ENCODE measurements around the gene PACS2. TPM values are rescaled to one million over a fixed set of nuclear protein-coding genes. Genes with fewer than 3 reads are reported as not detected.

The PACS2 gene
- total RNA-seq, 1 donor from 2014 or later, result 60.0 TPM

DNA sequence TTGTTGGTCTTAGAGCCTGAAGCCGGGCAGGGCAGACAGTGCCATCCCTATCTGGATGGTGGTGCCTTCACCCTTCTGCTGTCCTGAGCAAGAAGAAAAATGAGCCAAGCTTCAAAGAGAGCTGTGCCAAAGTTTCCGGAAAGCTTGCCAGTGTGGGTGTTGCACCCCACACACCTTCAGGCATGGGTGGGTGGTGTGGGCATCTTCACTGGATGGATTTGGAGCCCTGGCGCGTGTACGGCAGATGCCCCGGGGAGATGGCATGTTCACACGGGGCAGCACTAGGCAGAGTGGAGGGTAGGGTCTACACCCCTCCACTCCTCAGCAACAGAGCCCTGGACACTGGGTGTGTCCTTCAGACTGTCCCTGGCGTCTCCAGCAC is 33.0 kb downstream of the PACS2 start:
- Histone ChIP-seq H3K36me3 (ENCODE audit: control insufficient read depth in 3 of 3, insufficient read depth in 3 of 3, low read length in 3 of 3) (peaks cover 0 to 5% (median 2%) of the 10 kb centered on the region in 3 donors), H3K4me3 (ENCODE audit: low read length in 3 of 3) (no peak overlapping the region), H3K9ac (ENCODE audit: low read depth in 1 of 3, low read length in 3 of 3) (no peak overlapping the region), H3K4me1 (ENCODE audit: control insufficient read depth in 3 of 3, insufficient read depth in 3 of 3, low read length in 3 of 3) (peaks cover 10 to 34% (median 23%) of the 10 kb centered on the region in 3 donors), H3K27me3 (ENCODE audit: control insufficient read depth in 3 of 3, insufficient read depth in 3 of 3, low read length in 3 of 3) (no peaks in the 10 kb centered on the region), H3K27ac (ENCODE audit: low read depth, low read length) (no peak overlapping the region), H3K9me3 (ENCODE audit: control insufficient read depth in 3 of 3, low read length in 3 of 3) (peaks cover 0 to 2% (median 0%) of the 10 kb centered on the region in 3 donors)

DNA sequence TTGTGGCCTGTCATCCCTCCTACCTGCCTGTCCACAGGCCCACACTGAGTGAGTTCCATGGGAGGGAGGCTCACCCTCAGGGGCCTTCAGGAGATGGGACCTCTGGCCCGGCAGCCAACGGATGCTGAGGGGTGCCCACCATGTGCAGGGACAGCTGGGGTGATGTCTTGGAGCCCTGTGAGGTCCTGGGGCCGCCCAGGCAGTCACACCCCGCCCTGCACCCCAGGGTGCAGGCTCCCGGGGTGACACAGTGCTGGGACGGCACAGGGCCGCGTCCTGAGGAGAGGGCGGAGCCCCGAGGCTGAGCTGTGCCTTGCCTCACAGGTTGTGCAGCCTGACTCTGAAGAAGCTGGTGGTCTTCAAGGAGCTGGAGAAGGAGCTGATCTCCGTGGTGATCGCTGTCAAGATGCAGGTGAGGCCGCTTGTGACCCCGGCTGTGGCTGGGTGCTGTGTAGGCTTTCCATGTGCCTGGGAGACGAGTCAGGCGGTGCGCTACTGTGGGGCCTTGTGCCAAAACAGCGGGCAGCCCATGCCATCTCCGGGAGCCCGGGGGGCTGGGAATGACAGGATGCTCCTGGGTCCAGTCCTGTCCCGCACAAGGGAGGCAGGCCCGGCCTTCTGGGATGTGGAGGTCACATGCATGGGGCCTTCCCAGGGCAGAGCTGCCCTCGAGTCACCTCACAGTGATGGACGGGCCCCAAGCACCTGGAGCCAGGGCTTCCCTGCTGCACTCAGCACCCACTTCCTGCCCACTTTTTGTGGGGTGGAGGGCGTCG is 33.8 kb downstream of the PACS2 start:
- Histone ChIP-seq H3K9ac (ENCODE audit: low read depth in 1 of 3, low read length in 3 of 3) (no peak overlapping the region), H3K36me3 (ENCODE audit: control insufficient read depth in 3 of 3, insufficient read depth in 3 of 3, low read length in 3 of 3) (peaks cover 0 to 5% (median 2%) of the 10 kb centered on the region in 3 donors), H3K4me1 (ENCODE audit: control insufficient read depth in 3 of 3, insufficient read depth in 3 of 3, low read length in 3 of 3) (peaks cover 5 to 27% (median 17%) of the 10 kb centered on the region in 3 donors), H3K9me3 (ENCODE audit: control insufficient read depth in 3 of 3, low read length in 3 of 3) (peaks cover 0 to 2% (median 0%) of the 10 kb centered on the region in 3 donors), H3K4me3 (ENCODE audit: low read length in 3 of 3) (no peak overlapping the region), H3K27me3 (ENCODE audit: control insufficient read depth in 3 of 3, insufficient read depth in 3 of 3, low read length in 3 of 3) (no peaks in the 10 kb centered on the region), H3K27ac (ENCODE audit: low read depth, low read length) (no peak overlapping the region)

DNA sequence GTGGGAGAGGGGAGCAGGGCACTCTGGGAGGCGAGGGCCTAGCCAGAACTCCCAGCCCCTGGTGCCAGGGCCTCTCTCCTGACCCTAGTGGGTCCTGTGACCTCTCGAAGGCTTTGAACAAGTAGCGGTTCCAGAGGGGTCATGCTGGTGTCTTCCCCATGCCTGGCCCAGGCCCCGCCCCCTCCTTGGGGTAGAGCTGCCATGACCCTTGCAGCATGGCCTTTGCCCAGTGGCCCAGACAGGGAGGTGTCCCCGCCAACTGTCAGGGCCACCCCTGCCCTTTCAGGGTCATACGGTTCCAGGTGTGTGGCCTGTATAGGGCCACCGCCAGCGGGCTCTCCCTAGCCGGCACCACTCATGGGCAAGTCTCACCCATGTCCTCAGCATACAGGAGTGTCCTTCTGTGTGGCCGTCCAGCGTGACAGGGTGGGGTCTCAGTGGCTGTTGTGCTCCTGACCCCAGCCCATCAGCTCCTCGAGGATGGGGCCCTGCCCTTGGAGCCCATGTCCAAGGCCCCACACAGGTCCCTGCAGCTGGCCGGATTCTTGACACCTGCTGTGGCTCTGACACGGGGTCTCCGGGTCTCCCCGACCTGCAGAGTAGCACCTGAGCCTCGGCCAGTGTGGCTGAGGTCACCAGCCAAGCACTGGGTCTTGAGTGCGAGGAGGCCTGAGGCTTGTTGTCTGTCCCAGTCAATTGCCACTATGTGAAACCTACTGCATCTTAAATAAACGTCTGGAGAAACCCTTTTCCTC is 34.6 kb downstream of the PACS2 start:
- Histone ChIP-seq H3K9me3 (ENCODE audit: control insufficient read depth in 3 of 3, low read length in 3 of 3) (peaks cover 0 to 2% (median 0%) of the 10 kb centered on the region in 3 donors), H3K27me3 (ENCODE audit: control insufficient read depth in 3 of 3, insufficient read depth in 3 of 3, low read length in 3 of 3) (no peaks in the 10 kb centered on the region), H3K36me3 (ENCODE audit: control insufficient read depth in 3 of 3, insufficient read depth in 3 of 3, low read length in 3 of 3) (peaks cover 0 to 5% (median 2%) of the 10 kb centered on the region in 3 donors), H3K4me1 (ENCODE audit: control insufficient read depth in 3 of 3, insufficient read depth in 3 of 3, low read length in 3 of 3) (peaks cover 5 to 27% (median 17%) of the 10 kb centered on the region in 3 donors), H3K9ac (ENCODE audit: low read depth in 1 of 3, low read length in 3 of 3) (no peak overlapping the region), H3K4me3 (ENCODE audit: low read length in 3 of 3) (no peak overlapping the region), H3K27ac (ENCODE audit: low read depth, low read length) (no peak overlapping the region)

DNA sequence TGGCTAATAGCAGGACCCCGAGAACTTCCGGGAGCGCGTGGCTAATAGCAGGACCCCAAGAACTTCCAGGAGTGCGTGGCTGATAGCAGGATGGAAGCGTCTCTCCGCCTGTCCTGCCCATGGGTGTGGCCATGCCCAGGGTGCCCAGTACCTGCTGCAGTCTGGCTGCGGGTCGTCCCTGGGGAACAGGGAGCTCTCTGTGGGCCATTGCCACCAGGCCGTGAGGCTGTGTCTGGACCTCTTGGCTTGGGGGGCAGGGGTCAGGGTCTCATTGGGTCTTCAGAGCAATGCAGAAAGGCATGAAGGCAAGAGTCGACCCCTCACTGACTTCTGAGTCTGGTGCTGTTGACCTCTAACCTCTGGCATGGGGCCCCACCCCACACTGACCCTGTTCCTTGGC is 35.4 kb downstream of the PACS2 start:
- peaks cover 4 to 6% (median 5%) of the 10 kb centered on the region in 3 donors for H3K36me3 ChIP-seq (ENCODE audit: control insufficient read depth in 3 of 3, insufficient read depth in 3 of 3, low read length in 3 of 3)
- H3K27me3 ChIP-seq (ENCODE audit: control insufficient read depth in 3 of 3, insufficient read depth in 3 of 3, low read length in 3 of 3), result no peaks in the 10 kb centered on the region
- no peak overlapping the region for H3K27ac ChIP-seq (ENCODE audit: low read depth, low read length)
- peaks cover 5 to 27% (median 17%) of the 10 kb centered on the region in 3 donors for H3K4me1 ChIP-seq (ENCODE audit: control insufficient read depth in 3 of 3, insufficient read depth in 3 of 3, low read length in 3 of 3)
- H3K4me3 ChIP-seq (ENCODE audit: low read length in 3 of 3), result no peak overlapping the region
- peaks cover 0 to 2% (median 0%) of the 10 kb centered on the region in 3 donors for H3K9me3 ChIP-seq (ENCODE audit: control insufficient read depth in 3 of 3, low read length in 3 of 3)
- H3K9ac ChIP-seq (ENCODE audit: low read depth in 1 of 3, low read length in 3 of 3), result no peak overlapping the region

DNA sequence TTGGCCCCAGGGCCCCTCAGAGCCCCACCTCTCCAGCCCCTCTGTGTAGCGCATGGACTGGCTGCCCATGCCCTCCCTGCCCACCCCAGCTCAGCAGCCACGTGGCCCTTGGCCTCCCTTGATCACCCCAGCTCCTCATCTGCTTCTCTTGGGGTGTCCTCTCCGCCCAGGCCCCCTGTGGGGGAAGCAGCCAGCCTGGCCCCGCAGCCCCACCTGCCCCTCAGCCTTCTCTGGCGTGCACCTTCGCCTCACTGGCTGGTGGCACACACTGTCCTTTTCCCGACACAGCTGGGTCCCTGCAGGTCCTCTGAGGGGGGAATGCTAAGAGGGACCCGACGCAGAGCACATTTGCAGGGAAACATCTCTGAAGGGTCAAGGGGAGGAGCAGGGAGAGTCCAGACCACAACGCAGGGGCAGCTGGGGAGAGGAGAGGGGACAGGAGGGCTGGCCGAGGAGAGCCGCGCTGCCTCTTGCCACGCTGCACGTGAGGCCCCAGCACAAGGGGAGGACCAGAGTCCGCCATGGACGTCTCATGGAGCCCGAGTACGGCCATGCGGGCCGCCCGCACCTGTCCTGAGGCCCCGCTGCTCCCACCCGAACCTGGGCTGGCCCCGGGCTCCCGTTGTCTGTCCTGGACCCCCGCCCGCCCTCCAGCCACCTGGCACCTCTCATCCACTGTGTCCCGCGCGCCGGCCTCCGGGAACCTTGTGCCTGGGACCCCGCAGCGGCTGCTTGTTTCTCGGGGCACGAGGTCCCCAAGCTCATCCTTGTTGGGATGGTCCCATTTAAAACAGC is 36.1 kb downstream of the PACS2 start:
- no peak overlapping the region for H3K27ac ChIP-seq (ENCODE audit: low read depth, low read length)
- H3K9ac ChIP-seq (ENCODE audit: low read depth in 1 of 3, low read length in 3 of 3), result no peak overlapping the region
- no peak overlapping the region for H3K4me3 ChIP-seq (ENCODE audit: low read length in 3 of 3)
- peaks cover 5 to 11% (median 8%) of the 10 kb centered on the region in 3 donors for H3K36me3 ChIP-seq (ENCODE audit: control insufficient read depth in 3 of 3, insufficient read depth in 3 of 3, low read length in 3 of 3)
- peaks cover 5 to 27% (median 17%) of the 10 kb centered on the region in 3 donors for H3K4me1 ChIP-seq (ENCODE audit: control insufficient read depth in 3 of 3, insufficient read depth in 3 of 3, low read length in 3 of 3)
- H3K27me3 ChIP-seq (ENCODE audit: control insufficient read depth in 3 of 3, insufficient read depth in 3 of 3, low read length in 3 of 3), result no peaks in the 10 kb centered on the region
- no peaks in the 10 kb centered on the region for H3K9me3 ChIP-seq (ENCODE audit: control insufficient read depth in 3 of 3, low read length in 3 of 3)

DNA sequence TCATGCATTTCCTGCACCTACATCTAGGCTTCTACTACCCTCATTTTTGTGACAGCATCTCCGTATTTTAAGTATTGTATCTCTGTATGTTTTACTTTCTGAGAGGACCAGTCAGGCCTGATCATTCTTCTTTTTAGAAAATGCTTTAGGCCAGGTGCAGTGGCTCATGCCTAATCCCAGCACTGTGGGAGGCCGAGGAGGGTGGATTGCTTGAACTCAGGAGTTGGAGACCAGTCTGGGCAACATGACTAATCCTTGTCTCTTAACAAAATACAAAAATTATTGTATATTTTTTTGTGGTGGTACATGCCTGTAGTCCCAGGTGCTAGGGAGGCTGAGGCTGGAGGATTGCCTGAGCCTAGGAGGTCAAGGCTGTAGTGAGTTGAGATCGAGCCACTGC is 36.9 kb downstream of the PACS2 start:
- Histone ChIP-seq H3K27me3 (ENCODE audit: control insufficient read depth in 3 of 3, insufficient read depth in 3 of 3, low read length in 3 of 3) (no peaks in the 10 kb centered on the region), H3K9ac (ENCODE audit: low read depth in 1 of 3, low read length in 3 of 3) (peak overlapping the region in 1 of 3 donors; percentile 50), H3K36me3 (ENCODE audit: control insufficient read depth in 3 of 3, insufficient read depth in 3 of 3, low read length in 3 of 3) (peaks cover 9 to 11% (median 10%) of the 10 kb centered on the region in 3 donors), H3K27ac (ENCODE audit: low read depth, low read length) (no peak overlapping the region), H3K4me1 (ENCODE audit: control insufficient read depth in 3 of 3, insufficient read depth in 3 of 3, low read length in 3 of 3) (peaks cover 5 to 23% (median 17%) of the 10 kb centered on the region in 3 donors), H3K4me3 (ENCODE audit: low read length in 3 of 3) (no peak overlapping the region), H3K9me3 (ENCODE audit: control insufficient read depth in 3 of 3, low read length in 3 of 3) (no peaks in the 10 kb centered on the region)

DNA sequence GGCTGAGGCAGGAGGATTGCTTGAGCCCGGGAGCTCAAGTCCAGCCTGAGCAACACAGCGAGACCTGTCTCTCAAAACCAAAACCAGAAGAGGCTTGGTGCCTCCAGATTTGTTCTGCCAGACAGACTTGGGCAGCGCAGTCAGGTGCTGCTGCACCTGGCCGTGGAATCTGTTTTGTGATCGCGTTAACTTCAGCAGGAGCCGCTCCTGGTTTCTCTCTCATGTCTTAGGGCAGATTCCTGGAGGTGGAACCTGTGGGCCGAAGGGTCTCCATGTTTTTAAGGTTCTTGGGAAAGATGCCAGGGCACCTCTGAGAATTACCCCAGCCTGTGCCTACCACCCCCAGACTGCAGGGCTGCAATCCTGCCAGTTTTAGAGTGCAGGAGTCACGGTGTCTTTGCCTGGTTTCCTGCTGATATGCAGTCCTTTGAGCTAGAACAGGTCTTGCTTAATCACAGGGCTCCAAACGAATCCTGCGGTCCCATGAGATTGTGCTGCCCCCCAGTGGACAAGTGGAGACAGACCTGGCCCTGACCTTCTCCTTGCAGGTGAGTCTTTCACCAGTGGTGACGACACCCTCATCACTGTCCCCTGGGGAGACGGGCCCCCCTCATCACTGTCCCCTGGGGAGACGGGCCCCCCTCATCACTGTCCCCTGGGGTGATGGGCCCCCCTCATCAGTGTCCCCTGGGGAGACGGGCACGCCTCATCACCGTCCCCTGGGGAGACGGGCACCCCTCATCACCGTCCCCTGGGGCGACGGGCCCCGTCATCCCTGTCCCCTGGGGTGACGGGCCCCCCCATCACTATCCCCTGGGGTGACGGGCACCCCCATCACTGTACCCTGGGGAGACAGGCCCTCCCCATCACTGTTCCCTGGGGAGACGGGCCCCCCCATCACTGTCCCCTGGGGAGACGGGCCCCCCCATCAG is 37.6 kb downstream of the PACS2 start:
- Histone ChIP-seq H3K27me3 (ENCODE audit: control insufficient read depth in 3 of 3, insufficient read depth in 3 of 3, low read length in 3 of 3) (no peaks in the 10 kb centered on the region), H3K9me3 (ENCODE audit: control insufficient read depth in 3 of 3, low read length in 3 of 3) (no peaks in the 10 kb centered on the region), H3K27ac (ENCODE audit: low read depth, low read length) (no peak overlapping the region), H3K9ac (ENCODE audit: low read depth in 1 of 3, low read length in 3 of 3) (peak overlapping the region in 2 of 3 donors; percentile 20 to 50), H3K4me3 (ENCODE audit: low read length in 3 of 3) (no peak overlapping the region), H3K36me3 (ENCODE audit: control insufficient read depth in 3 of 3, insufficient read depth in 3 of 3, low read length in 3 of 3) (peaks cover 9 to 16% (median 13%) of the 10 kb centered on the region in 3 donors), H3K4me1 (ENCODE audit: control insufficient read depth in 3 of 3, insufficient read depth in 3 of 3, low read length in 3 of 3) (peaks cover 5 to 19% (median 14%) of the 10 kb centered on the region in 3 donors)

DNA sequence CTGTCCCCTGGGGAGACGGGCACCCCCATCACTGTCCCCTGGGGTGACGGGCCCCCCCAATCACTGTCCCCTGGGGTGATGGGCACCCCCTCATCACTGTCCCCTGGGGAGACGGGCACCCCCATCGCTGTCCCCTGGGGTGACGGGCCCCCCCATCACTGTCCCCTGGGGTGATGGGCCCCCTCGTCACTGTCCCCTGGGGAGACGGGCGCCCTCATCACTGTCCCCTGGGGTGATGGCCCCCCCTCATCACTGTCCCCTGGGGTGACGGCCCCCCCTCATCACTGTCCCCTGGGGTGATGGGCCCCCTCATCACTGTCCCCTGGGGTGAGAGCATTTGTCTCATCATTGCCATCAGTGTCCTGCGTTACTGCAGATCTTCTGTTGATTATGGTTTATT is 38.6 kb downstream of the PACS2 start:
- H3K27ac ChIP-seq (ENCODE audit: low read depth, low read length), result no peak overlapping the region
- H3K27me3 ChIP-seq (ENCODE audit: control insufficient read depth in 3 of 3, insufficient read depth in 3 of 3, low read length in 3 of 3), result no peaks in the 10 kb centered on the region
- no peak overlapping the region for H3K9ac ChIP-seq (ENCODE audit: low read depth in 1 of 3, low read length in 3 of 3)
- no peaks in the 10 kb centered on the region for H3K9me3 ChIP-seq (ENCODE audit: control insufficient read depth in 3 of 3, low read length in 3 of 3)
- peaks cover 5 to 11% (median 8%) of the 10 kb centered on the region in 3 donors for H3K4me1 ChIP-seq (ENCODE audit: control insufficient read depth in 3 of 3, insufficient read depth in 3 of 3, low read length in 3 of 3)
- H3K36me3 ChIP-seq (ENCODE audit: control insufficient read depth in 3 of 3, insufficient read depth in 3 of 3, low read length in 3 of 3), result peaks cover 12 to 16% (median 14%) of the 10 kb centered on the region in 3 donors
- no peak overlapping the region for H3K4me3 ChIP-seq (ENCODE audit: low read length in 3 of 3)

DNA sequence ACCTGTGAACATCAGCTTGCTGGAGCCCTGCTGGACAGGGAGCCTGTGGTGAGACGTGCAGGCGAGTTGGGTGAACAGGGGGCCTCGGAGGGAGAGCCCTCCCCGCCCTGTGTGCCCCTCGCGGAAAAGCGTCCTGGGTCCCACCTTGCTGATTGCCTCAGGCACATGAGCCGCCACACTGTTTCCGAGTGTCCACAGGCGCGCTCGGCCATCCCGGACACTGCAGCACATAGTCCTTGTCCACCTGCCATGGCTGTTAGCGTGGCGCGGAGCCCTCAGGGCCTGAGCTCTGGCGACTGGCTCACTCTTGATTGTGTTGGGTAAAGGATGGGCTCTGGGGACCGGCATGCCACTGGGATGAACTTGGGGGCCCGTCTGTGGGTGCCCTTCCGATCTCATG is 40.0 kb downstream of the PACS2 start:
- Histone ChIP-seq H3K27ac (ENCODE audit: low read depth, low read length) (no peak overlapping the region), H3K4me3 (ENCODE audit: low read length in 3 of 3) (no peak overlapping the region), H3K27me3 (ENCODE audit: control insufficient read depth in 3 of 3, insufficient read depth in 3 of 3, low read length in 3 of 3) (no peaks in the 10 kb centered on the region), H3K9ac (ENCODE audit: low read depth in 1 of 3, low read length in 3 of 3) (no peak overlapping the region), H3K4me1 (ENCODE audit: control insufficient read depth in 3 of 3, insufficient read depth in 3 of 3, low read length in 3 of 3) (peaks cover 4 to 7% (median 5%) of the 10 kb centered on the region in 3 donors), H3K9me3 (ENCODE audit: control insufficient read depth in 3 of 3, low read length in 3 of 3) (no peaks in the 10 kb centered on the region), H3K36me3 (ENCODE audit: control insufficient read depth in 3 of 3, insufficient read depth in 3 of 3, low read length in 3 of 3) (peaks cover 14 to 17% (median 16%) of the 10 kb centered on the region in 3 donors)

Data from skeletal muscle tissue (tissue), 4 donors.